8988T (cell line): Measurements from ENCODE around the gene ZNF562.

Experiments used
- DNase-seq: peaks from one replicate; pipeline ENCODE4 v3.0.0; 2011

The ZNF562 gene

GRCh38 chr19:9640956-9641355 is 33.9 kb downstream of the ZNF562 start:
- no peak for DNase-seq

- no peak for DNase-seq
Observed at GRCh38 chr19:9636018-9636417, 38.9 kb downstream of the ZNF562 start.

- DNase-seq, result no peak
Observed at GRCh38 chr19:9627856-9628255, 47.0 kb downstream of the ZNF562 start.

- DNase-seq, result no peak
Observed at GRCh38 chr19:9622531-9622930, 52.4 kb downstream of the ZNF562 start.

- peak; percentile 32 for DNase-seq
Observed at GRCh38 chr19:9621156-9622037, 53.5 kb downstream of the ZNF562 start, which contains the start of gene ZNF561. Gene ZNF561, minus strand, starts transcription at chr19:9621232. Its CDS starts 1,776 bp downstream, at chr19:9619456.

GRCh38 chr19:9620842-9621155 is 54.1 kb downstream of the ZNF562 start:
- no peak for DNase-seq

- DNase-seq, result no peak
Observed at GRCh38 chr19:9615844-9616243, 59.1 kb downstream of the ZNF562 start.

- DNase-seq, result no peak
Observed at GRCh38 chr19:9610484-9611113, 64.3 kb downstream of the ZNF562 start.

- no peak for DNase-seq
Observed at GRCh38 chr19:9608912-9609311, 66.0 kb downstream of the ZNF562 start.

GRCh38 chr19:9597027-9597426 is 77.9 kb downstream of the ZNF562 start:
- no peak for DNase-seq
